Liver (tissue), 9 donors: Measurements from ENCODE around the gene ADAMTS14. TPM values are rescaled to one million over a fixed set of nuclear protein-coding genes. Genes with fewer than 3 reads are reported as not detected.

Experiments
- DNase-seq: peaks from one replicate; pipeline ENCODE4 v3.0.0-alpha.2; 2017; ENCODE audit warnings: low spot score
- H3K27ac ChIP-seq, 2 donors: one replicate each; pipeline ENCODE4 v1.7.0; 2013; ENCODE audit warnings: inconsistent platforms in 2 of 2, low read length in 2 of 2, control low read depth in 1 of 2, low read depth in 1 of 2, mild to moderate bottlenecking in 1 of 2
- H3K27me3 ChIP-seq, 4 donors: one replicate each; pipeline versions ENCODE4 v1.6.1 to v1.7.0; 2013; ENCODE audit warnings: low read length in 3 of 4, inconsistent platforms in 1 of 4, mild to moderate bottlenecking in 1 of 4, moderate library complexity in 1 of 4; ENCODE audit not compliant: control insufficient read depth in 4 of 4, insufficient read depth in 4 of 4
- H3K36me3 ChIP-seq, 4 donors: one replicate each; pipeline versions ENCODE4 v1.6.1 to v1.7.0; 2013; ENCODE audit warnings: low read length in 3 of 4, mild to moderate bottlenecking in 3 of 4, low read depth in 1 of 4, moderate library complexity in 1 of 4; ENCODE audit not compliant: control insufficient read depth in 4 of 4, insufficient read depth in 3 of 4
- H3K4me1 ChIP-seq, 4 donors: one replicate each; pipeline versions ENCODE4 v1.6.1 to v1.7.0; 2013; ENCODE audit warnings: low read length in 3 of 4, mild to moderate bottlenecking in 3 of 4, moderate library complexity in 1 of 4; ENCODE audit not compliant: control insufficient read depth in 4 of 4, insufficient read depth in 4 of 4
- H3K4me3 ChIP-seq, 3 donors: one replicate each; pipeline versions ENCODE4 v1.6.1 to v1.7.0; 2013; ENCODE audit warnings: low read length in 3 of 3, control low read depth in 1 of 3, low read depth in 1 of 3, mild to moderate bottlenecking in 1 of 3
- H3K9ac ChIP-seq, 2 donors: one replicate each; pipeline ENCODE4 v1.7.0; 2013; ENCODE audit warnings: low read length in 2 of 2, mild to moderate bottlenecking in 2 of 2, moderate library complexity in 2 of 2, control low read depth in 1 of 2, low read depth in 1 of 2
- H3K9me3 ChIP-seq, 4 donors: one replicate each; pipeline versions ENCODE4 v1.6.1 to v1.7.0; 2013; ENCODE audit warnings: low read length in 3 of 4; ENCODE audit not compliant: control insufficient read depth in 4 of 4
- ATF3 ChIP-seq: IDR thresholded peaks from 2 replicates; pipeline ENCODE4 v1.6.1; 2016; ENCODE audit warnings: antibody characterized with exemption
- CTCF ChIP-seq: fragments of 150-350 bp; IDR thresholded peaks from 2 replicates; pipeline ENCODE4 v1.5.1; 2017; ENCODE audit warnings: improper control_type of control experiment, low read depth, low read length; ENCODE audit not compliant: missing input control
- EGR1 ChIP-seq, 2 donors: IDR thresholded peaks; 2 replicates each; pipeline ENCODE4 v1.6.1; 2016 to 2018; ENCODE audit warnings: antibody characterized with exemption in 2 of 2, low read depth in 2 of 2
- FOXA1 ChIP-seq: IDR thresholded peaks from 2 replicates; pipeline ENCODE4 v1.6.1; 2016; ENCODE audit warnings: antibody characterized with exemption
- FOXA2 ChIP-seq: IDR thresholded peaks from 2 replicates; pipeline ENCODE4 v1.6.1; 2016; ENCODE audit warnings: antibody characterized with exemption
- GABPA ChIP-seq, 2 donors: IDR thresholded peaks in 1 of 2; conservative IDR thresholded peaks in 1 of 2; 2 replicates each; pipeline ENCODE4 v1.6.1; 2016; ENCODE audit warnings: antibody characterized with exemption in 2 of 2, mild to moderate bottlenecking in 1 of 2, moderate library complexity in 1 of 2
- HNF4A ChIP-seq, 2 donors: conservative IDR thresholded peaks; 2 replicates each; pipeline ENCODE4 v1.6.1; 2016; ENCODE audit warnings: antibody characterized with exemption in 2 of 2, mild to moderate bottlenecking in 2 of 2
- JUND ChIP-seq, 2 donors: IDR thresholded peaks; 2 replicates each; pipeline ENCODE4 v1.6.1; 2016; ENCODE audit warnings: antibody characterized with exemption in 2 of 2
- MAX ChIP-seq: IDR thresholded peaks from 2 replicates; pipeline ENCODE4 v1.6.1; 2016; ENCODE audit warnings: antibody characterized with exemption
- NR2F2 ChIP-seq: IDR thresholded peaks from 2 replicates; pipeline ENCODE4 v1.6.1; 2016; ENCODE audit warnings: antibody characterized with exemption
- RAD21 ChIP-seq, 2 donors: IDR thresholded peaks; 2 replicates each; pipeline ENCODE4 v1.6.1; 2016; ENCODE audit warnings: antibody characterized with exemption in 2 of 2, mild to moderate bottlenecking in 2 of 2
- REST ChIP-seq: IDR thresholded peaks from 2 replicates; pipeline ENCODE4 v1.6.1; 2016; ENCODE audit warnings: antibody characterized with exemption, mild to moderate bottlenecking
- SP1 ChIP-seq: IDR thresholded peaks from 2 replicates; pipeline ENCODE4 v1.6.1; 2018; ENCODE audit warnings: antibody characterized with exemption, mild to moderate bottlenecking
- TAF1 ChIP-seq: conservative IDR thresholded peaks from 2 replicates; pipeline ENCODE4 v1.6.1; 2016; ENCODE audit warnings: antibody characterized with exemption, mild to moderate bottlenecking
- YY1 ChIP-seq: IDR thresholded peaks from 2 replicates; pipeline ENCODE4 v1.6.1; 2016; ENCODE audit warnings: antibody characterized with exemption, mild to moderate bottlenecking
- ZBTB33 ChIP-seq: IDR thresholded peaks from 2 replicates; pipeline ENCODE4 v1.6.1; 2016; ENCODE audit warnings: antibody characterized with exemption
- WGBS: extraction: QIAGEN DNeasy Blood & Tissue Kit; methylation state at CpG from one replicate; pipeline ENCODE4 v1.1.7; 2013; 5-methylcytosine and 5-hydroxymethylcytosine counted together
- polyA plus RNA-seq, 2 donors: library from polyadenylated mRNA; stranded (reverse) in 1 of 2; unstranded in 1 of 2; fragments of 200-250 nt in 1 of 2; fragments of >200 nt in 1 of 2; fragmentation: Nextera tagmentation in 1 of 2; extraction: Ambion mirVana in 1 of 2; gene quantifications; one replicate each; pipeline versions ENCODE4 v1.2.1 to v1.2.3, GENCODE V29; 2013 to 2015
- total RNA-seq, 2 donors: library from RNA; depleted of rRNA; stranded (reverse); fragments of >200 nt; gene quantifications; one replicate each; pipeline ENCODE4 v1.2.3, GENCODE V29; 2014
- donor health status: healthy.
- donor health status: healthy.
- donor health status: healthy.
- donor health status: healthy.
- donor health status: healthy.

The ADAMTS14 gene
- total and polyA plus RNA-seq, 4 donors = 0.09 to 0.33 (median 0.13) TPM

- no peaks in the 10 kb centered on the region for H3K9me3 ChIP-seq
- H3K36me3 ChIP-seq = no peaks in the 10 kb centered on the region
- no peak overlapping the region for H3K4me3 ChIP-seq
- H3K27ac ChIP-seq = no peak overlapping the region
- no peaks in the 10 kb centered on the region for H3K4me1 ChIP-seq
- WGBS = 92% methylated on average over 11 of the region's 11 CpGs
- H3K27me3 ChIP-seq = no peaks in the 10 kb centered on the region
- no peak for DNase-seq
- no peak for TF ChIP-seq REST
- TF ChIP-seq RAD21 (IDR thresholded peaks at IDR 0.05) = no peak
- no peak for TF ChIP-seq HNF4A (conservative IDR thresholded peaks at IDR 0.05)
- TF ChIP-seq CTCF = no peak
- TF ChIP-seq EGR1 (IDR thresholded peaks at IDR 0.05; ENCODE audit: low read depth in 2 of 2) = no peak
- TF ChIP-seq ZBTB33 = no peak
- TF ChIP-seq NR2F2 = no peak
- no peak for TF ChIP-seq SP1
- no peak for TF ChIP-seq ATF3
- no peak for TF ChIP-seq FOXA2
- no peak overlapping the region for H3K9ac ChIP-seq
These were observed 18.3 kb downstream of the ADAMTS14 start for GRCh38 chr10:70690589-70690988.

GRCh38 chr10:70691611-70692010 is 19.3 kb downstream of the ADAMTS14 start:
- Histone ChIP-seq H3K9me3 (no peaks in the 10 kb centered on the region), H3K4me3 (no peak overlapping the region), H3K36me3 (no peaks in the 10 kb centered on the region), H3K27ac (no peak overlapping the region), H3K27me3 (no peaks in the 10 kb centered on the region), H3K4me1 (no peaks in the 10 kb centered on the region), H3K9ac (no peak overlapping the region)
- 82% methylated on average over 6 of the region's 6 CpGs for WGBS
- DNase-seq = no peak
- TF ChIP-seq GABPA (IDR thresholded peaks at IDR 0.05 in 1 of 2, conservative IDR thresholded peaks at IDR 0.05 in 1 of 2) = no peak
- TF ChIP-seq FOXA2 = no peak
- TF ChIP-seq NR2F2 = no peak
- no peak for TF ChIP-seq FOXA1
- no peak for TF ChIP-seq EGR1 (IDR thresholded peaks at IDR 0.05; ENCODE audit: low read depth in 2 of 2)
- TF ChIP-seq JUND (IDR thresholded peaks at IDR 0.05) = no peak
- no peak for TF ChIP-seq CTCF
- TF ChIP-seq MAX = no peak
- no peak for TF ChIP-seq RAD21 (IDR thresholded peaks at IDR 0.05)
- no peak for TF ChIP-seq TAF1
- no peak for TF ChIP-seq REST
- no peak for TF ChIP-seq YY1
